Body of pancreas (tissue), 4 donors: ENCODE results near the gene PRDM16. TPM values are rescaled to one million over a fixed set of nuclear protein-coding genes. Genes with fewer than 3 reads are reported as not detected.

Experiments used
- ATAC-seq: fragments of 150-250 bp; one replicate; pipeline ENCODE4 v1.9.1; 2016
- DNase-seq, 4 donors: peaks; one replicate each; pipeline ENCODE4 v3.0.0-alpha.2; 2019
- H3K27ac ChIP-seq, 4 donors: fragments of 200-600 bp; sonication (generic); 1 replicate in 3 of 4; 2 replicates in 1 of 4; pipeline versions ENCODE4 v1.5.1 to v1.6.1; 2016 to 2019; ENCODE audit warnings: mild to moderate bottlenecking in 1 of 4, mixed read lengths in 1 of 4, moderate library complexity in 1 of 4
- H3K27me3 ChIP-seq, 2 donors: fragments of 200-600 bp; sonication (generic); one replicate each; pipeline ENCODE4 v1.6.0; 2016; ENCODE audit warnings: mild to moderate bottlenecking in 1 of 2
- H3K36me3 ChIP-seq, 2 donors: fragments of 200-600 bp; sonication (generic); replicated peaks in 1 of 2; 2 replicates each; pipeline ENCODE4 v1.5.1; 2016; ENCODE audit warnings: low read depth in 2 of 2; ENCODE audit not compliant: insufficient read depth in 1 of 2
- H3K4me1 ChIP-seq: fragments of 200-600 bp; sonication (generic); one replicate; pipeline ENCODE4 v1.6.0; 2016
- H3K4me3 ChIP-seq, 2 donors: fragments of 200-600 bp; sonication (generic); 1 replicate in 1 of 2; 2 replicates in 1 of 2; pipeline ENCODE4 v1.5.1; 2016 to 2019
- H3K9me3 ChIP-seq, 3 donors: fragments of 200-600 bp; sonication (generic); 1 replicate in 2 of 3; 2 replicates in 1 of 3; pipeline ENCODE4 v1.5.1; 2016
- POLR2A ChIP-seq, 3 donors: fragments of 450-650 bp; IDR thresholded peaks; one replicate each; pipeline ENCODE4 v1.6.1; 2016; ENCODE audit warnings: antibody characterized with exemption in 3 of 3, mild to moderate bottlenecking in 2 of 3
- WGBS, 2 donors: methylation state at CpG; one replicate each; pipeline ENCODE4 v1.1.5; 2017; 5-methylcytosine and 5-hydroxymethylcytosine counted together
- intact Hi-C: fragments of 100-400 bp; cut with DNase I; formaldehyde crosslinking; loops from one replicate; pipeline ENCODE4 v1.15.1; 2023
- total RNA-seq, 2 donors: library from RNA; depleted of rRNA; stranded (reverse); fragments of >200 nt; gene quantifications; one replicate each; pipeline ENCODE4 v1.1.0, GENCODE V29; 2016
- TF ChIP-seq, protein P1 (sequence below), 7 experiments: fragments of 450-650 bp in 4 of 7; fragments of 200-600 bp in 3 of 7; sonication (generic) in 3 of 7; IDR thresholded peaks; one replicate each; pipeline ENCODE4 v1.5.1; 2016 to 2019; ENCODE audit warnings: antibody characterized with exemption in 7 of 7

Gene PRDM16
- total RNA-seq, 2 donors from 2014 or later, result 15.2 to 16.6 TPM

GRCh38 chr1:3094863-3095780 is 26.1 kb downstream of the PRDM16 start:
- peaks cover 18% of the 10 kb centered on the region for H3K4me1 ChIP-seq
- intact Hi-C loops, result no loop called here
- WGBS, 2 donors, result 90 to 98% methylated on average over 10 to 25 of the region's 26 CpGs
- no peaks in the 10 kb centered on the region for H3K9me3 ChIP-seq
- H3K27me3 ChIP-seq, result no peaks in the 10 kb centered on the region
- peak overlapping the region in 1 of 4 donors; percentile 39 for H3K27ac ChIP-seq
- TF ChIP-seq, protein P1, sequence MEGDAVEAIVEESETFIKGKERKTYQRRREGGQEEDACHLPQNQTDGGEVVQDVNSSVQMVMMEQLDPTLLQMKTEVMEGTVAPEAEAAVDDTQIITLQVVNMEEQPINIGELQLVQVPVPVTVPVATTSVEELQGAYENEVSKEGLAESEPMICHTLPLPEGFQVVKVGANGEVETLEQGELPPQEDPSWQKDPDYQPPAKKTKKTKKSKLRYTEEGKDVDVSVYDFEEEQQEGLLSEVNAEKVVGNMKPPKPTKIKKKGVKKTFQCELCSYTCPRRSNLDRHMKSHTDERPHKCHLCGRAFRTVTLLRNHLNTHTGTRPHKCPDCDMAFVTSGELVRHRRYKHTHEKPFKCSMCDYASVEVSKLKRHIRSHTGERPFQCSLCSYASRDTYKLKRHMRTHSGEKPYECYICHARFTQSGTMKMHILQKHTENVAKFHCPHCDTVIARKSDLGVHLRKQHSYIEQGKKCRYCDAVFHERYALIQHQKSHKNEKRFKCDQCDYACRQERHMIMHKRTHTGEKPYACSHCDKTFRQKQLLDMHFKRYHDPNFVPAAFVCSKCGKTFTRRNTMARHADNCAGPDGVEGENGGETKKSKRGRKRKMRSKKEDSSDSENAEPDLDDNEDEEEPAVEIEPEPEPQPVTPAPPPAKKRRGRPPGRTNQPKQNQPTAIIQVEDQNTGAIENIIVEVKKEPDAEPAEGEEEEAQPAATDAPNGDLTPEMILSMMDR (IDR thresholded peaks at IDR 0.05), result no peak
- no peak for TF ChIP-seq POLR2A (IDR thresholded peaks at IDR 0.05)
- no peak overlapping the region for H3K4me3 ChIP-seq
- H3K36me3 ChIP-seq, result no peaks in the 10 kb centered on the region
- DNase-seq (no peak), ATAC-seq (no peak)

GRCh38 chr1:3096345-3096744 is 27.3 kb downstream of the PRDM16 start:
- Histone ChIP-seq H3K9me3 (no peaks in the 10 kb centered on the region), H3K27ac (no peak overlapping the region), H3K27me3 (no peaks in the 10 kb centered on the region), H3K4me3 (no peak overlapping the region), H3K4me1 (peaks cover 22% of the 10 kb centered on the region), H3K36me3 (no peaks in the 10 kb centered on the region)
- ATAC-seq (no peak), DNase-seq (no peak)
- intact Hi-C loops, result no loop called here
- 69 to 83% methylated on average over 12 to 13 of the region's 13 CpGs for WGBS, 2 donors
- no peak for TF ChIP-seq POLR2A (IDR thresholded peaks at IDR 0.05)
- TF ChIP-seq, protein P1 (IDR thresholded peaks at IDR 0.05), result no peak

GRCh38 chr1:3097231-3097630 is 28.2 kb downstream of the PRDM16 start:
- Histone ChIP-seq H3K4me3 (no peak overlapping the region), H3K27ac (no peak overlapping the region), H3K27me3 (no peaks in the 10 kb centered on the region), H3K9me3 (no peaks in the 10 kb centered on the region), H3K4me1 (peaks cover 27% of the 10 kb centered on the region), H3K36me3 (no peaks in the 10 kb centered on the region)
- no peak for TF ChIP-seq POLR2A (IDR thresholded peaks at IDR 0.05)
- TF ChIP-seq, protein P1 (IDR thresholded peaks at IDR 0.05), result no peak
- DNase-seq (no peak), ATAC-seq (no peak)
- intact Hi-C loops, result no loop called here
- WGBS, 2 donors, result 75 to 80% methylated on average over 4 to 12 of the region's 12 CpGs

DNA sequence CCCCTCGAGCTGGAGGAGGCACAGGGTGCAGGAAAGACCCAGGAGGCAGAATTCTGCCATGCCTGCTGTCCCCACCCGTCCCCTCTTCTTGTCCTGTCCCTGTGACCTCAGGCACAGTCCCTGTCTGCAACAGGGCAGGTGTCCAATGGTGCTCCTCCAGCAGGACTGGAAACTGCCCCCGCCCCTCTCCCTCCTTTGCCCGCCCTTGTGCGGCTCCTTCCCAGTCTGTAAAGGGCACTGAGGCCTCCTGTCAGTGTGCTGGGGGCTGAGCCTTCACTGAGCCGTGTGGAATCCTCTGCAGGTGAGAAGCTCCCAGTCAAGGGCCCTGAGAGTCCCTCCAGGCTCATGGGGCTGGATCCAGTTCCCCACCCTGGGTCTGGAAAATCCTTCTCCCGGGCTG is 28.9 kb downstream of the PRDM16 start:
- no peaks in the 10 kb centered on the region for H3K27me3 ChIP-seq
- no peak overlapping the region for H3K27ac ChIP-seq
- H3K4me3 ChIP-seq, result no peak overlapping the region
- 77 to 100% methylated on average over 2 to 7 of the region's 7 CpGs for WGBS, 2 donors
- TF ChIP-seq, protein P1 (IDR thresholded peaks at IDR 0.05), result no peak
- TF ChIP-seq POLR2A (IDR thresholded peaks at IDR 0.05), result no peak
- intact Hi-C loops, result no loop called here
- ATAC-seq (no peak), DNase-seq (no peak)
- H3K36me3 ChIP-seq, result no peaks in the 10 kb centered on the region
- H3K4me1 ChIP-seq, result peaks cover 27% of the 10 kb centered on the region
- H3K9me3 ChIP-seq, result no peaks in the 10 kb centered on the region
